ENCODE data around the gene BIRC2. TPM values are rescaled to one million over a fixed set of nuclear protein-coding genes. Genes with fewer than 3 reads are reported as not detected.

Gene BIRC2
- total RNA-seq, 1 donor = 108 TPM

DNA sequence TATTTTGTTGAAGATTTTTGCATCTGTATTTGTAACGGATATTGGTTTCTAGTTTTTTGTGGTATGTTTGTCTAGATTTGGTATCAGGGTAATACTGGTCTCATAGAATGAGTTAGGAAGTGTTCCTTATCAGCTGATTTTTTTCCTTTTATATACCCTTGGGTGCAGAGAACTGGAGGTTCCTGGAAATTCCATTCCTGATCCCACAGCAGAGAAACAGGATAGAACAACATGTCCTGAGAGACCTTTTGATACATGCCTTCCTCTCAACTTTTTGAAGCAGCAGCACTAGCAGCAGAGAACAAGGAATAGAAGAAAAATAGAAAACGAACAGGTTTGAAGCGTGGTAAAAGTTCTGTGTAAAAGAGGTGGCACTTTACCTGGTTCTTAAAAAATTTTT lies 36.8 kb downstream of the BIRC2 start:
- H3K4me3 ChIP-seq (ENCODE audit: low read depth, low read length) = no peak overlapping the region
- TF ChIP-seq, protein P1, sequence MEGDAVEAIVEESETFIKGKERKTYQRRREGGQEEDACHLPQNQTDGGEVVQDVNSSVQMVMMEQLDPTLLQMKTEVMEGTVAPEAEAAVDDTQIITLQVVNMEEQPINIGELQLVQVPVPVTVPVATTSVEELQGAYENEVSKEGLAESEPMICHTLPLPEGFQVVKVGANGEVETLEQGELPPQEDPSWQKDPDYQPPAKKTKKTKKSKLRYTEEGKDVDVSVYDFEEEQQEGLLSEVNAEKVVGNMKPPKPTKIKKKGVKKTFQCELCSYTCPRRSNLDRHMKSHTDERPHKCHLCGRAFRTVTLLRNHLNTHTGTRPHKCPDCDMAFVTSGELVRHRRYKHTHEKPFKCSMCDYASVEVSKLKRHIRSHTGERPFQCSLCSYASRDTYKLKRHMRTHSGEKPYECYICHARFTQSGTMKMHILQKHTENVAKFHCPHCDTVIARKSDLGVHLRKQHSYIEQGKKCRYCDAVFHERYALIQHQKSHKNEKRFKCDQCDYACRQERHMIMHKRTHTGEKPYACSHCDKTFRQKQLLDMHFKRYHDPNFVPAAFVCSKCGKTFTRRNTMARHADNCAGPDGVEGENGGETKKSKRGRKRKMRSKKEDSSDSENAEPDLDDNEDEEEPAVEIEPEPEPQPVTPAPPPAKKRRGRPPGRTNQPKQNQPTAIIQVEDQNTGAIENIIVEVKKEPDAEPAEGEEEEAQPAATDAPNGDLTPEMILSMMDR (IDR thresholded peaks at IDR 0.05; ENCODE audit: insufficient read depth, low read depth, low read length) = no peak
- DNase-seq (ENCODE audit: low read depth) = no peak

- no peak for DNase-seq (ENCODE audit: low read depth)
- no peak overlapping the region for H3K4me3 ChIP-seq (ENCODE audit: low read depth, low read length)
- TF ChIP-seq, protein P1 (IDR thresholded peaks at IDR 0.05; ENCODE audit: insufficient read depth, low read depth, low read length) = no peak
These were observed 37.5 kb downstream of the BIRC2 start for GRCh38 chr11:102384419-102385079.

DNA sequence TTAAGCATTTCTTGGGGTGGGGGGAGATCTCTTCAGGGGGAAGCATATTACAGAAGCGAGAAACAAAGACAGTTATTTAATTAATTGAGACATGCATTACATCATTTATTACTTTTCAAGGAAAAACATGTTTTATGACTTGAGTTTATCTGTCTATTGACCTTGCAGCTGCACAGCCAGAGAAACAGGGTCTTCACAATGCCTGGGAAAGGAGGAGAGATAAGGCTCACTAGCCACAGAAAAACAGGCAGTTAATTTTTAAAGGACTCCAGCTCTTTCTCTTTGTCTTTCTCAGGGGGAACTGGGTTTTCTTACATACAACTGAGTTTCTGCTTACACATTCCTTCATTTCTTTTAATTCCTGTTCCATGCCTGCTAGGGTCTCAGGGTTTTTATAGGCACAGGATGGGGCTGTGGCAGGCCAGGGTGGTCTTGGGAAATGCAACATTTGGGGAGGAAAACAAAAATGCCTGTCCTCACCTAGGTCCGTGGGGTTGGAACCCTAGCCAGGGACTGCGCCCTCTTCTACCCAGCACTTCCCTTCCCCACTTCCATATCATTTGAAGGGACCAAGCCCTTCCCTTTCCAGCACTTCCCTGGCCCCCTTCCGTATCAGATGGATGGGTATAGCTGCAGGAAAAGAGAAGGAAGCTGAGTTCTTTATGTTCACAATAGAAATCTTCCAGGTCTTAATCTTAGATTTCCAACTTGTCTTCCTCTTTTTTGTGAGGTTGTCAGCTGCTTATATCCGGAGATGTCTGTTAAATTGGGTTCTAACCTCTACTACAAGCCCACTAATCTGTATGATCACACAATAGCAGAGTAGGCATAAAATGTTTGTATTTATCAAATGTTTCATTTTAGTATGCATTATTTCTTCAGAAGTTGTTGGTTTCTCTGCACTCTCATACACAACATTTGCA lies 38.3 kb downstream of the BIRC2 start:
- DNase-seq (ENCODE audit: low read depth) = no peak
- TF ChIP-seq, protein P1 (IDR thresholded peaks at IDR 0.05; ENCODE audit: insufficient read depth, low read depth, low read length) = no peak
- H3K4me3 ChIP-seq (ENCODE audit: low read depth, low read length) = no peak overlapping the region

DNA sequence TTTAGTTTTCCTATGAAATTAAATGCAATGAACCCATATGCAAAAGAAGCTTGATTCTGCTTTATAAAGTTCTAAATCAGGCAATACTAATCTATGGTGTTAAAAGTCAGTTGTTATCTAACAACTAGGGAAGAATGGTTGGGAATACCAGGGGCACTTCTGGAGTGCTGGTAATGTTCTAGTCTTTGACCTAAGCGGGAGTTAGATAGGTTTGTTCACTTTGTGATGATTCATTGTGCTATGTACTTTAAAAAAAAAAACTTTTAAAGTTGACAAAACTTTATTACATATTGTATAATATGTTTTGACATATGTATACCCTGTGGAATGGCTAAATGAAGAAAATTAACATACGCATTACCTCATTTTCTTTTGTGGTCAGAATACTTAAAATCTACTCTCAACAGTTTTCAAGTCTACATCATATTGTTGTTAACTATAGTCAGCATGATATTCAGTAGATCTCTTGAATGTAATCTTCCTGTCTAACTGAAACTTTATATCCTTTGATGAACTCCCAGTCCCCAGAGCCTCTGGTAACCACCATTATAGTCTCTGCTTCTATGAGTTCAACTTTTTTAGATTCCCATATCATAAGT lies 39.2 kb downstream of the BIRC2 start:
- DNase-seq (ENCODE audit: low read depth) = peak; percentile 12
- H3K4me3 ChIP-seq (ENCODE audit: low read depth, low read length) = no peak overlapping the region
- TF ChIP-seq, protein P1 (IDR thresholded peaks at IDR 0.05; ENCODE audit: insufficient read depth, low read depth, low read length) = no peak

DNA sequence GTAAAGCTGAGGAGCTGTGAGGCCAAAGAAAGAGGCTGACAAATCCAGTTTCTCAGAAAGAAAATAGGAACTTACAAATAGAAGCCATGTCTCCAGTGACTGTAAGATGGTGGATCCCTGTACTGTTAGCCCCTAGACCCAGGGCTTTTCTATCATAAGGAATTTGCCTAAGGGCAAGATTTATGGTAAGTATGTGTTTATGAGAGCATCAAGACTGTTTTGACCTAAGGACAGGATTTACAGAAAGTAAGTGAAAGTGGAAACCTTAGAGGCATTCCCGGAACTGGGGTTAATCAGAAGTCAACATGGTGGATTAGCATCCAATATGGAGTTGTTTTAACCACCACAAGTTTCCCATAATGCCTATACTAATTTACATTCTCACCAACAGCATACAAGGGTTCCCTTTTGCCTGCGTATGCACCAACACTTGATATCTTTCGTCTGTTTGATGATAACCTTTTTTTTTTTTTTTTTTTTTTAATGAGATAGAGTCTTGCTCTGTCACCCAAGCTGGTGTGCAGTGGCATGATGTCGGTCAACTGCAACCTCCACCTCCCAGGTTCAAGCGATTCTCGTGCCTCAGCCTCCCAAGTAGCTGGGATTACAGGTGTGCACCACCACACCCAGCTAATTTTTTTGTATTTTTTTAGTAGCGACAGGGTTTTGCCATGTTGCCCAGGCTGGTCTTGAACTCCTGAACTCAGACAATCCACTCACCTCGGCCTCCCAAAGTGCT lies 40.2 kb downstream of the BIRC2 start:
- TF ChIP-seq, protein P1 (IDR thresholded peaks at IDR 0.05; ENCODE audit: insufficient read depth, low read depth, low read length) = no peak
- no peak overlapping the region for H3K4me3 ChIP-seq (ENCODE audit: low read depth, low read length)
- DNase-seq (ENCODE audit: low read depth) = peak; percentile 20

GRCh38 chr11:102389253-102389652 lies 42.2 kb downstream of the BIRC2 start:
- TF ChIP-seq, protein P1 (IDR thresholded peaks at IDR 0.05; ENCODE audit: insufficient read depth, low read depth, low read length) = no peak
- H3K4me3 ChIP-seq (ENCODE audit: low read depth, low read length) = no peak overlapping the region
- no peak for DNase-seq (ENCODE audit: low read depth)

Measured in fibroblast of villous mesenchyme (primary cell).